ENCODE data around the gene CD300A.

- TF ChIP-seq GATA2 (IDR thresholded peaks at IDR 0.05; ENCODE audit: low read depth, low read length) (no peak), GATA3 (IDR thresholded peaks at IDR 0.05; ENCODE audit: low read depth, low read length) (no peak)
Observed at GRCh38 chr17:74466111-74466827, at the start of gene CD300A.
